OCI-LY1 (cell line): ENCODE measurements around the gene TULP4.

Source experiments
- H2AFZ ChIP-seq: fragments of 200-600 bp; sonication (generic), shearing (Covaris generic); 2 replicates; pipeline ENCODE4 v1.6.0; 2014; ENCODE audit warnings: antibody characterized with exemption, mild to moderate bottlenecking, low read length
- H3F3A ChIP-seq: fragments of 200-600 bp; sonication (generic), shearing (Covaris generic); 2 replicates; pipeline ENCODE4 v1.6.0; 2014; ENCODE audit warnings: mild to moderate bottlenecking, antibody characterized with exemption, low read length, moderate library complexity; ENCODE audit not compliant: insufficient read depth
- H3K27ac ChIP-seq: fragments of 200-600 bp; sonication (generic); 2 replicates; pipeline ENCODE4 v1.5.1; 2014; ENCODE audit warnings: low read length, mixed run types, mild to moderate bottlenecking, low read depth; ENCODE audit not compliant: poor library complexity, severe bottlenecking
- H3K27me3 ChIP-seq: fragments of 200-600 bp; sonication (generic); 2 replicates; pipeline ENCODE4 v1.6.0; 2014; ENCODE audit warnings: antibody characterized with exemption, mild to moderate bottlenecking, low read length, moderate library complexity; ENCODE audit not compliant: insufficient read depth
- H3K36me3 ChIP-seq: fragments of 200-600 bp; sonication (generic); 2 replicates; pipeline ENCODE4 v1.6.1; 2014; ENCODE audit warnings: mild to moderate bottlenecking, antibody characterized with exemption, low read length, moderate library complexity, mixed read lengths; ENCODE audit not compliant: insufficient read depth
- H3K4me1 ChIP-seq: fragments of 200-600 bp; sonication (generic); 2 replicates; pipeline ENCODE4 v1.5.1; 2014; ENCODE audit warnings: mild to moderate bottlenecking, low read length, moderate library complexity; ENCODE audit not compliant: insufficient read depth, severe bottlenecking
- H3K4me2 ChIP-seq: fragments of 200-600 bp; sonication (generic), shearing (Covaris generic); 2 replicates; pipeline ENCODE4 v1.6.1; 2014; ENCODE audit warnings: low read length
- H3K4me3 ChIP-seq: fragments of 200-600 bp; sonication (generic); 2 replicates; pipeline ENCODE4 v1.5.1; 2014; ENCODE audit warnings: low read length, low read depth, mild to moderate bottlenecking, mixed read lengths; ENCODE audit not compliant: poor library complexity, severe bottlenecking
- H3K79me2 ChIP-seq: fragments of 200-600 bp; shearing (Covaris generic); 2 replicates; pipeline ENCODE4 v1.6.1; 2016; ENCODE audit warnings: mixed run types, low read length, mixed read lengths; ENCODE audit not compliant: insufficient read depth
- H3K9ac ChIP-seq: fragments of 200-600 bp; sonication (generic), shearing (Covaris generic); 2 replicates; pipeline ENCODE4 v1.6.1; 2014; ENCODE audit warnings: mild to moderate bottlenecking, low read length, mixed read lengths
- H3K9me2 ChIP-seq: fragments of 200-600 bp; sonication (generic), shearing (Covaris generic); 2 replicates; pipeline ENCODE4 v1.6.1; 2014; ENCODE audit warnings: low read depth, mild to moderate bottlenecking, low read length, mixed read lengths
- H3K9me3 ChIP-seq: fragments of 200-600 bp; shearing (Covaris generic); 2 replicates; pipeline ENCODE4 v1.6.1; 2014; ENCODE audit warnings: low read length, mixed read lengths
- H4K20me1 ChIP-seq: fragments of 200-600 bp; sonication (generic), shearing (Covaris generic); 2 replicates; pipeline ENCODE4 v1.6.0; 2016; ENCODE audit warnings: mild to moderate bottlenecking, low read length; ENCODE audit not compliant: insufficient read depth
- CTCF ChIP-seq: fragments of 200-600 bp; sonication (generic), shearing (Covaris generic); IDR thresholded peaks from 2 replicates; pipeline ENCODE4 v1.5.1; 2017; ENCODE audit warnings: mild to moderate bottlenecking, antibody characterized with exemption, low read length, moderate library complexity, mixed read lengths
- EZH2 ChIP-seq: fragments of 200-600 bp; sonication (generic), shearing (Covaris generic); IDR thresholded peaks from 2 replicates; pipeline ENCODE4 v1.8.0; 2017; ENCODE audit warnings: borderline replicate concordance, mixed run types, mild to moderate bottlenecking, antibody characterized with exemption, low read length, moderate library complexity, mixed read lengths

TULP4 gene

GRCh38 chr6:158422629-158423238 is 110.5 kb downstream of the TULP4 start:
- no peak overlapping the region for H3K27ac ChIP-seq
- H2AFZ ChIP-seq, result no peak overlapping the region
- no peak overlapping the region for H3K4me2 ChIP-seq
- H3K9me2 ChIP-seq, result no peaks in the 10 kb centered on the region
- no peak overlapping the region for H3K4me3 ChIP-seq
- H3F3A ChIP-seq, result no peaks in the 10 kb centered on the region
- TF ChIP-seq CTCF (no peak), EZH2 (no peak)
- H3K4me1 ChIP-seq, result no peaks in the 10 kb centered on the region
- H3K9ac ChIP-seq, result no peak overlapping the region
- peaks cover 29% of the 10 kb centered on the region for H3K36me3 ChIP-seq
- peaks cover 7% of the 10 kb centered on the region; the same call in 1 of the 2 replicates for H3K9me3 ChIP-seq
- H3K27me3 ChIP-seq, result no peaks in the 10 kb centered on the region
- no peaks in the 10 kb centered on the region for H4K20me1 ChIP-seq
- no peaks in the 10 kb centered on the region for H3K79me2 ChIP-seq

- Histone ChIP-seq H3K36me3 (peaks cover 35% of the 10 kb centered on the region), H3K4me3 (no peak overlapping the region), H3F3A (no peaks in the 10 kb centered on the region), H3K4me2 (no peak overlapping the region), H3K4me1 (no peaks in the 10 kb centered on the region), H3K27me3 (no peaks in the 10 kb centered on the region), H2AFZ (no peak overlapping the region), H3K9me3 (peaks cover 2% of the 10 kb centered on the region; the same call in 1 of the 2 replicates), H4K20me1 (no peaks in the 10 kb centered on the region), H3K79me2 (no peaks in the 10 kb centered on the region), H3K9ac (no peak overlapping the region), H3K9me2 (no peaks in the 10 kb centered on the region), H3K27ac (no peak overlapping the region)
- TF ChIP-seq CTCF, result no peak
- TF ChIP-seq EZH2, result no peak
Measured at GRCh38 chr6:158431036-158431435, 118.8 kb downstream of the TULP4 start.

- no peak for TF ChIP-seq EZH2
- TF ChIP-seq CTCF, result no peak
- no peak overlapping the region for H2AFZ ChIP-seq
Measured at GRCh38 chr6:158431560-158431959, 119.3 kb downstream of the TULP4 start.

More at GRCh38 chr6:158431560-158431959, 119.3 kb downstream of the TULP4 start:
- Histone ChIP-seq H3K36me3 (peaks cover 35% of the 10 kb centered on the region), H3K4me3 (no peak overlapping the region), H3K9me2 (no peaks in the 10 kb centered on the region), H3K27ac (no peak overlapping the region), H3K4me1 (no peaks in the 10 kb centered on the region), H3K9me3 (no peaks in the 10 kb centered on the region), H4K20me1 (no peaks in the 10 kb centered on the region), H3F3A (no peaks in the 10 kb centered on the region), H3K9ac (no peak overlapping the region), H3K4me2 (no peak overlapping the region), H3K27me3 (no peaks in the 10 kb centered on the region), H3K79me2 (no peaks in the 10 kb centered on the region)
